ENCODE data around the gene EXOC3.
A peak's percentile ranks its signal among the peaks of the same experiment; 100 is the strongest.

Gene EXOC3

GRCh38 chr5:440401-441201 lies 2.4 kb upstream of the EXOC3 start:
- DNase-seq = peak; percentile 80

- no peak for DNase-seq
Measured at GRCh38 chr5:441996-442334, 1.0 kb upstream of the EXOC3 start.

GRCh38 chr5:443239-444151 lies 519 bp downstream of the EXOC3 start:
- DNase-seq = no peak

GRCh38 chr5:444226-444625 lies 1.2 kb downstream of the EXOC3 start:
- no peak for DNase-seq

DNA sequence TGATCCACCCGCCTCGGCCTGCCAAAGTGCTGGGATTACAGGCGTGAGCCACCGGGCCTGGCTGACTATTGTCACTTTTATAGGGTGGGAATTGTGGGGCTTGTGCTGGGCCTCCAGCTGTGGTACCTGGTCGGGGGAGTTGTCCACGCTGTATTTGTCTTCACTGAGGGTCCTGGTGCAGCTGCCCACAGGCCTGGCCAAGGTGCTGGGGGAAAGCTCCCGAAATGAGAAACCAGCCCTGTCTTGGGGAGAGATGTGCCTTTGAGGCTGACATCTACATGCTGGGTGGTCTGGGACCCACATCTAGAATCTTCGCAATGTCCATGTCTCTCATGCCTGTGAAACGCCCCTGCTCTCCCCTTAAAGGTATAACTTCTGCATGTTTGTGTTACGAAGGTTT lies 2.6 kb downstream of the EXOC3 start:
- no peak for DNase-seq

DNA sequence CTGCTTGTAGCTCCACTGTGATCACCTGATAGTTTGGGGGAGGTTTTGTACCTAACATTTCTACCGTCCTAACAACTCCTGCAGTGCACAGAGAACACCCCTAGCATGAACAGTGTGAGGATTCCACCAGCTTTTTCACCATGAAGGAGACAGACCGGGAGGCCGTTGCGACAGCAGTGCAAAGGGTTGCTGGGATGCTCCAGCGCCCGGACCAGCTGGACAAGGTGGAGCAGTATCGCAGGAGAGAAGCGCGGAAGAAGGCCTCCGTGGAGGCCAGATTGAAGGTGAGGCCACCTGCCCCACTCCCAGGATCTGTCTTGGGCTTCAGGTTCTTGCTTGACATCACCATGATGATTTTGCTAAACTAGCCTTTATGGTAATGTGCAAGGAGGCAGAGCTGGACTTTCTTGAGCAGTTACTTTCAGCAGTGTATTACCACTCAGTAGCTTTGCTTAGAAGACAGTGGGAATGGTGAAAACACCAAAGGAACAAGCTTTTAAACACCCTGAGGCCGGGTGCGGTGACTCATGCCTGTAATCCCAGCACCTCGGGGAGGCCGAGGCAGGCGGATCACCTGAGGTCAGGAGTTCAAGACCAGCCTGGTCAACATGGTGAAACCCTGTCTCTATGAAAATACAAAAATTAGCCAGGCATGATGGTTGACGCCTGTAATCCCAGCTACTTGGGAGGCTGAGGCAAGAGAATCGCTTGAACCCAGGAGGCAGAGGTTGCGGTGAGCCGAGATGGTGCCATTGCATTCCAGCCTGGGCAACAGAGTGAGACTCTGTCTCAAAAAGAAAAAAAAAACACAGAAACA lies 3.3 kb downstream of the EXOC3 start:
- DNase-seq = no peak

DNA sequence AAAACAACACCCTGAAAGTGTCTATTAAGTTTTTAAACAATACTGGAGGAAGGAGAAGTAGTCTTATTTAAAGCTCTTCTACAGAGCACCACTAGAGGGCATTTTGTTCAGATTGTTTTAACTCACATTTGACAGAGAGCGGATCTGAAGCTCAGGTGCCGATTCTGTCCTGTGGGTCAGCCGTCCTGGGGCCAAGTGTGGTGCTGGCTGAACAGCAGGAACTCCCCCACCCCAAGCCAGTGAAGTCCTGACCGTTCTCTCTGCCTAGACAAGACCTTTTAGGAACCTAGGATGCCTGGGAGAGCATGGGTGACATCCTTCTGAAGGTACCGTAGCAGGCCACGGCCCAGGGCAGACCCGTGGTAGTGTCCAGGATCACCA lies 3.9 kb downstream of the EXOC3 start:
- DNase-seq = no peak

GRCh38 chr5:447501-447900 lies 4.5 kb downstream of the EXOC3 start:
- no peak for DNase-seq

DNA sequence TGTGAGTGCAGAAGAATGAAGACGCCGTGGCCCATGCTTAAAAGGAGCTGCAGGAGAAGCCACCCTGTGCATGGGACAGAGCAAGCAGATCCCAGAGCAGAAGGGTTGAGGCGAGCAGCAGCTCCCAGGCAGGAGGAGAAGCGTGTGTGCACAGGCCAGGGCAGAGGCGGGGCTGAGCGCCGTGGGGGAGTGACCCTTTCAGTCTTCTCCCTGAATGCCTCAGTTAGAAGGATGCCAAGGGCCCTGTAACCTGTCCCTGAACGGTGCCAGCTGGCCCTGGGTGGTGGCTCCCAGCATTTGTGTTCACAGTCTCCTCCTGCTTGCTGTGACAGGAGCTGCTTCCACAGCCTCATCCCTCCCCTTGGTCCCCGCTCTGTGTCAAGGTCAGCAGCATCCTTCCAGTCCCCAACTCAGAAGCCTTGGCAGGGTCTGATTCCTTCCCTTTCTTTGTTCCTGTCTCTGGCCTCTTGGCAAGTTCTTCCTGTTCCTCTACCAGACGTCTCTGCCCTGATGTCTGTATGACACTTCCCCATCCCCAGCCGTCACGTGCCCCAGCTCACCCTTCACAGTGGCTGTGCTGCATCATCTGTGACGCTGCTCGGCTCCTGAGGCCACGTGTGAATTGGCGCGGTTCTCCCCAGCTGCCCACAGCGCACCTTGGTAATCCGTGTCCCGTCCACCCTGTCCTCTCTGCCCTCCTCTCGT lies 5.2 kb downstream of the EXOC3 start:
- DNase-seq = no peak

DNA sequence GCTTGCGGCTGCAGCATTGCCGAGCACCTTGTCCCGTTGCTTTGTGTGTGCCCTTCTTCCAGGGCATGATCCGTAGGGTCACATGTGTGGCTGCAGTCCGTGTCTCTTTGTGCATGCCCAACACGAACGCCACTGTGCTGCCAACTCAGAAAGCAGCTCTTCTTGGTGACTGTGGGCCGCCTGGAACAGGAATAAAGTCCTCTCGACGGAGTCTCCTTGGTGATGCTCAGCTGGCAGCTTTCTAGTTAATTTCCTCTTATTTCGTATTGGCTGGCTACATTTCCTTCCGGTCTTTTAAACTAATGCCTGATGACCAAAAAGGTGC lies 5.8 kb downstream of the EXOC3 start:
- DNase-seq = no peak

- DNase-seq = no peak
Measured at GRCh38 chr5:449151-449550, 6.2 kb downstream of the EXOC3 start.

DNA sequence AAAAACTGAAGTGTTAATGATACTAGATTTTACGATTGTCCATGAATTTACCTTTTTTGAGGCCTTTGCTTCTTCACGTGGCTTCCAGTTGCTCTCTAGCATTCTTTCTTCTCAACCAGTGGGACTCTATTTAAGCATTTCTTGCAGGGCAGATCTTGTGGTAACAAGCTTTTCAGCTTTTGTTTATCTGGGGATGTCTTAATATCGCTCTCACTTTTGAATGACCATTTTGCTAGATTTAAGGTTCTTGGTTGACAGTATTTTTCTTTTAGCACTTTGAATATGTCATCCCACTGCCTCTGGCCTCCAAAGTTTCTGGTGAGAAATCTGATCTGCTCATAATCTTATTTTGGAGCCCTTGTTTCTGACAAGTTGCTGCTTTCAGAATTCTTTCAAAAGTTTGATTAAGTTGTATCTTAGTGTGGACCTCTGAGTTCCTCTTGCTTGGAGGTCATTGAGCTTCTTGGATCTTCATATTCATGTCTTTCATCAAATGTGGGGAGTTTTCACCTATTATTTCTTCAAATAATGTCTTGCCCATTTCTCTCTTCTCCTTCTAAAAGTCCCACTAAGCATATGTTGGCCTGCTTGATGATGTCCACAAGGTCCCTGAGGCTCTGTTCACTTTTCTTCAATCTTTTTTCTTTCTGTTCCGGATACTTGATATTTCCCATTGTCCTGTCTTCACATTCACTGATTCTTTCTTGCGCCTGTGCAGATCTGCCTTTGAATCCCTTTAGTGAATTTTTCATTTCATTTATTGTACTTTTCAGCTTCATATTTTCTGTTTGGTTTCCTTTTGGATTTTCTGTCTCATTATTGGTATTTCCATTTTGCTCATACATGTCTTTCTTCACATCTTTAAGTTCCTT lies 8.8 kb downstream of the EXOC3 start:
- no peak for DNase-seq

DNA sequence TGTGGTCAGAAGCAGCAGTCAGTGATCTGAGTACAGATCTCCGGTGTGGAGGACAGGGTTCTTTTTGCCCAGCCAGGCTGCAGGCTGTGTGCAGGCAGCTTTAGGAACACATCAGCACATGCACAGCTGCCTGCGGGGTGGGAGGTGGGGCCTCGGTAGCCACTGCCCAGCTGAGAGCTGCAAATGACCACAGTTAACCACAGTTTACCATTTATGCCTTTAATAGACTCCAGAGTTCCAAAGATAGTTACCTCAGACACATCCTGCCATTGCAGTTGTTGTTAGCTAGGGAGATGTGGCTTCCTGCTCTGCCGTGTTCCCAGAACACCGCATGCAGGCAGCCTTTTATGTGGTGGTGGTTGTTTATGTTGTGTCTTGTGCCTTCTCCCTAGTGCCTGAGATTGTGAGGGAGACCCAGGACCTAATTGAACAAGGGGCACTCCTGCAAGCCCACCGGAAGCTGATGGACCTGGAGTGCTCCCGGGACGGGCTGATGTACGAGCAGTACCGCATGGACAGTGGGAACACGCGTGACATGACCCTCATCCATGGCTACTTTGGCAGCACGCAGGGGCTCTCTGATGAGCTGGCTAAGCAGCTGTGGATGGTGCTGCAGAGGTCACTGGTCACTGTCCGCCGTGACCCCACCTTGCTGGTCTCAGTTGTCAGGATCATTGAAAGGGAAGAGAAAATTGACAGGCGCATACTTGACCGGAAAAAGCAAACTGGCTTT lies 10.2 kb downstream of the EXOC3 start:
- DNase-seq = no peak

GRCh38 chr5:453725-454481 lies 10.9 kb downstream of the EXOC3 start:
- no peak for DNase-seq

GRCh38 chr5:454936-455335 lies 12.0 kb downstream of the EXOC3 start:
- DNase-seq = no peak

- no peak for DNase-seq
Measured at GRCh38 chr5:455806-456205, 12.8 kb downstream of the EXOC3 start.

- DNase-seq = no peak
Measured at GRCh38 chr5:456351-457194, 13.6 kb downstream of the EXOC3 start.

- DNase-seq = no peak
Measured at GRCh38 chr5:457195-457961, 14.4 kb downstream of the EXOC3 start.

Data from SIG-M5 (cell line).